ENCODE data around the gene ZAP70.
"Not testable (repeated sequence)": the region's sequence is repeated elsewhere in the genome, so short reads cannot be mapped to it uniquely, and the experiment has no call there.

Gene ZAP70

GRCh38 chr2:97699765-97700444 lies 13.5 kb upstream of the ZAP70 start:
- DNase-seq = peak; percentile 60 to 63

GRCh38 chr2:97701186-97701585 lies 12.2 kb upstream of the ZAP70 start:
- DNase-seq = no peak

- DNase-seq = no peak
Observed at GRCh38 chr2:97701851-97702465, 11.4 kb upstream of the ZAP70 start.

GRCh38 chr2:97702731-97703470 lies 10.5 kb upstream of the ZAP70 start:
- no peak for DNase-seq

GRCh38 chr2:97703741-97704140 lies 9.6 kb upstream of the ZAP70 start:
- DNase-seq = no peak

- no peak for DNase-seq
Observed at GRCh38 chr2:97704989-97705388, 8.4 kb upstream of the ZAP70 start.

GRCh38 chr2:97706112-97706511 lies 7.3 kb upstream of the ZAP70 start:
- DNase-seq = no peak

- no peak for DNase-seq
Observed at GRCh38 chr2:97706708-97707345, 6.5 kb upstream of the ZAP70 start.

GRCh38 chr2:97707362-97708047 lies 5.9 kb upstream of the ZAP70 start:
- no peak for DNase-seq

- no peak for DNase-seq
Observed at GRCh38 chr2:97708048-97708380, 5.4 kb upstream of the ZAP70 start.

- no peak for DNase-seq
Observed at GRCh38 chr2:97708608-97709007, 4.8 kb upstream of the ZAP70 start.

GRCh38 chr2:97711394-97711711 lies 2.0 kb upstream of the ZAP70 start:
- no peak for DNase-seq

- DNase-seq = not testable (repeated sequence)
Observed at GRCh38 chr2:97712175-97712574, 1.2 kb upstream of the ZAP70 start.

GRCh38 chr2:97712693-97713295 lies 582 bp upstream of the ZAP70 start:
- DNase-seq = peak; percentile 55 to 66

- no peak for DNase-seq
Observed at GRCh38 chr2:97714084-97714949, 941 bp downstream of the ZAP70 start.

GRCh38 chr2:97714950-97715652 lies 1.7 kb downstream of the ZAP70 start:
- DNase-seq = no peak

GRCh38 chr2:97715951-97716694 lies 2.7 kb downstream of the ZAP70 start:
- no peak for DNase-seq

- DNase-seq = no peak
Observed at GRCh38 chr2:97716695-97717612, 3.6 kb downstream of the ZAP70 start.

GRCh38 chr2:97717613-97717995 lies 4.2 kb downstream of the ZAP70 start:
- no peak for DNase-seq

Measured in activated CD4-positive, alpha-beta T cell treated with anti-CD3 and anti-CD28 coated beads, Interleukin-2, amount 50 U/mL, for 4 hours (primary cell).